Right renal pelvis (tissue), 4 donors: ENCODE data around the gene SLPI. TPM values are rescaled to one million over a fixed set of nuclear protein-coding genes. Genes with fewer than 3 reads are reported as not detected.

Source experiments
- DNase-seq, 4 donors: peaks; one replicate each; pipeline ENCODE4 v3.0.0-alpha.2; 2013; ENCODE audit warnings: low read depth in 4 of 4, low spot score in 3 of 4, missing footprints in 1 of 4
- polyA plus RNA-seq, 4 donors: library from polyadenylated mRNA; unstranded; fragments of 120-200 nt; gene quantifications; one replicate each; pipeline ENCODE4 v1.2.1, GENCODE V29; 2013; ENCODE audit not compliant: insufficient read length in 4 of 4

Gene SLPI
- polyA plus RNA-seq, 4 donors, result 0.26 to 0.34 (median 0.26) TPM; not detected in 1

GRCh38 chr20:45279992-45280391, 25.6 kb upstream of the SLPI start:
- DNase-seq, result no peak

GRCh38 chr20:45275338-45275737, 21.0 kb upstream of the SLPI start:
- DNase-seq, result no peak

- no peak for DNase-seq
Observed at GRCh38 chr20:45269754-45270270, 15.4 kb upstream of the SLPI start.

DNA sequence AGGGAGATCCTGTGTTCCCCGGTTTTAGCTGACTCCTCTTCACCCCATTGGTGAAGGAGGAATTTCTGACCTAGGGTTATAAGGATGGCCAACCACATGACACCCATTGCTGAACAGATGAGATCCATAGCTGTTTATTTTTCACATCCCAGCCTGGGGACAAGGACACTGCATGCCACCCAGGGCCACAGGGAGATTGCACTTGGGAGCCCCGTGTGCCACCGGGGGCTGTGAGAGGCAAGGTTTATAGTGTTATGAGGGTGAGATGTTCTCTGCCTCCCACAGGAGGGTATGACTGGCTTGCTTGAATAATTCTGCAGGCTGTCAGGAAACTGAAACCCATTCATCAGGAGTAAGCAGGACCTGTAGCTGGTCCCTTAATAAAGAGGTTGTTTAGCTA, 14.7 kb upstream of the SLPI start:
- no peak for DNase-seq

- no peak for DNase-seq
Observed at GRCh38 chr20:45268531-45268930, 14.2 kb upstream of the SLPI start.

- peak in 1 of 4 donors; percentile 20 for DNase-seq
Observed at GRCh38 chr20:45266977-45267376, 12.6 kb upstream of the SLPI start.

GRCh38 chr20:45263556-45264266, 9.3 kb upstream of the SLPI start:
- no peak for DNase-seq

- no peak for DNase-seq
Observed at GRCh38 chr20:45258664-45259063, 4.3 kb upstream of the SLPI start.

DNA sequence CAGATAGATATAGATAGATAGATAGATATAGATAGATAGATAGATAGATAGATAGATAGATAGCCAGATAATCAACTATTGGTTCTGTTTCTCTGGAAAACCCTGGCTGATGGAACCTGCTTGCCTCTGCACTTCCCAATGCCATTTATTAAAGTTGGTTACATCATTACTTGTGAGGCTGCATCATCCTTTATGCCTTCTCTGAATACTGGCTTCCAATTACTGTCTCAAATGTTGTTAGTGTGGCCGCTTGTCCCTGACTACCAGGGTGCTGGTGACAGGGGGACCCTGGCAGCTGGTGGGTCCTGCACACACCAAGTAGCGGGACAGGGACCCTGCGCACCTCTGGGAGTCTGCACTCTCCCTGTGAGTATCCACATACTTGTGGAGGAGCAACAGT, 3.9 kb upstream of the SLPI start:
- no peak for DNase-seq

- DNase-seq, result no peak
Observed at GRCh38 chr20:45257711-45258110, 3.3 kb upstream of the SLPI start.

- no peak for DNase-seq
Observed at GRCh38 chr20:45257161-45257560, 2.8 kb upstream of the SLPI start.

DNA sequence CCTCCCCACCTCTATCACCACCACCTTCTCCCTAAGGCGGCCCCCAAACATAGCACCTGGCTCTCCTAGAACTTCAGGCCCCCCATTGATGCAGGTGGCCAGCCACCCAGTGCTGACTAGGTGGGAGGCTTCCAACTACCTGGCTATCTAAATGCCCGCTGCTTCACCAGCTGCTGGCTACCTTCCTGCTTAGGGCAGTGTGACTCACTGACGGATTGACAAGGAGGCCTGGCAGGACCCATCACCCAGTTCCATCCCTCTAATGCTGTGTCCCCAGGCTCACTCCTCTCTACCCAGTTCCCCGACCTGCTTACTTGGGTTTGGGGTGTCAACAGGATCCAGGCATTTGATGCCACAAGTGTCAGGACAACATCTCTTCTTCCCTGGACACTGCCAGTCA, 1.1 kb downstream of the SLPI start:
- DNase-seq, result no peak

DNA sequence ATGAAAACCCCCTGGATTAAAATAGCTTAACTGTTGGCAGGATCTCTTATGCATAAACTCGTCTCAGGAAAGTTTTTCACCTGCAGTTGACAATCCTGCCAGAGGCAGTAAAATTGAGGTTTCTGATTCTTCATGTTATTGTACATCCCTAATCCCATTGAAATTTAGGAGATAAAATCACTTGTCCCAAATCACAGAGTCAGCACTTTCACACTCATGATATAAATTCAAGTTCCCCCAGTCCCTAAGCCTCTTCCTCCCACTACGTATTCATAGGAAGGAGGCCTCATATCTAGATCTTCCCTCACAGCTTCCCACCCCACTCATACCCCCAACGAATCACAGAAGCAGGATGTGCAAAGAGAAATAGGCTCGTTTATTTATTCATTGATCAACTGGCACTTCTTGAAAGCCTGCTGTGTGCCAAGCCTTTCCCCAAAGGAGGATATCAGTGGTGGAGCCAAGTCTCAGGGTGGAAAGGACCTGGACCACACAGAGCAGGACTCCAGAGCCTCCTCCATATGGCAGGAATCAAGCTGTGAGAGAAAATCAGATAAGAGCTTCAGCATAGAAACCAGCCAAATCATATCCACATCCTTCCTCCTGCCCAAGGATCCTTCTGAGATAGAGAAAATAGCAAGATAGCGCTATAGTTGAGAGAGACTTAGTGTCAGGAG, 2.3 kb downstream of the SLPI start:
- no peak for DNase-seq

- DNase-seq, result no peak
Observed at GRCh38 chr20:45248609-45249008, 5.8 kb downstream of the SLPI start.

GRCh38 chr20:45247865-45248264, 6.5 kb downstream of the SLPI start:
- no peak for DNase-seq

DNA sequence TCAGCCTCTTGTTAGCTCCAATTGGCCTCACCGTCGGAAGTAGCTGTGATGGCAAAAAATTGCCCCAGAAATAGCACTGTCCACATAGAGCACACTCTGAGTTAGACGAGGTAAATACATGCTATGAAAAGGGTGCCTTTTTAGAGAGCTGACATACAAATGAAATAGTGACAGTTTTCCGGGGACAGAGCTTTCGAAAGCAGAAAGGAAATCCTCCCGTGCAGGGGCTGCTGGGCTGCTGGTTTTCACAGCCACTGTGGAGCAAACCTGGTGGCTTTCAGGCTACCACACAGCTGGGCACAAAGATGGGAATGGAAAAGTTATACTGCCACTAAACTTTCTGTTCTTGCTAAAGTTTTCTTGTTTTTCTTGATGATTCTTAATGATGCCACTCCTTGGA, 8.3 kb downstream of the SLPI start:
- DNase-seq, result no peak

GRCh38 chr20:45238139-45238538, 16.2 kb downstream of the SLPI start:
- DNase-seq, result no peak

- no peak for DNase-seq
Observed at GRCh38 chr20:45235995-45236394, 18.4 kb downstream of the SLPI start.

GRCh38 chr20:45230631-45231030, 23.7 kb downstream of the SLPI start:
- DNase-seq, result no peak

- DNase-seq, result no peak
Observed at GRCh38 chr20:45229264-45230056, 24.9 kb downstream of the SLPI start.

DNA sequence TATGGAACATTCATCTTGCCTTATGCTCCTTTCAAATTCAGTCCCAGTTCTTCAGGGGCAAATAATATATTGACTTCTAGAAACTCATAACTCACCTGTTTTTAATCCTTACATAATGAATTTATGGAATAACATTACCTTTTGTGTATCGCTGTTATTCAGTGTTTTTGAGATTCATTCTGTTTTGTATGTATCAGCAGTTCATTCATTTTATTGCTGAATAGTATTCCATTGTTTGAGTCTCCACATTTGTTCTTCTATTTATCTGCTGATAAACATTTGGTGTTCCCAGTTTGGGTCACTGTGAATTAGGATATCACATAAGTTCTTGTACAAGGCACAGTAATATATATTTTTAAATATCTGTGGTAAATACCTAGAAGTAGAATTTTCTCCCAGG, 28.1 kb downstream of the SLPI start:
- DNase-seq, result no peak
